ENCODE measurements around the gene RPL37A.

DNA sequence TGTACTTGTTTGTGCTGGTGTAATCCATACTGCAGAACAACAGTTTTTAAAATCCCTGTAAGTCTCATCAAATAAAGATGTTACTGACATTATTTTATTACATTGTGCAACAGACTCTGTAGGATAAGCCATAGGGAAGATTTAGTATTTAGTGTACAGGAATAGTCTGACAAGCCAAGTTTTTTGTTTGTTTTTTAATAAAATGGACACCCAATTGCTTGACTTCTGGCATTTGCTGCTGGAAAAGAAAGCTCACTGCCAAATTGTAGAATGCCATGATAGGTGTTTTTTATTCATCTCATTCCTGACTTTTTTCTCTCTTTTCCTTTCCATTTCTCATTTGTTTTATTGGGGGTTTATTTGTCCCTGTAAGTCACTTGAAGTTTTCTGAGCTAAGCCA, 48.3 kb upstream of the RPL37A start:
- TF ChIP-seq EZH2phosphoT487 (IDR thresholded peaks at IDR 0.05; ENCODE audit: low read length) = no peak
- TF ChIP-seq, protein P1, sequence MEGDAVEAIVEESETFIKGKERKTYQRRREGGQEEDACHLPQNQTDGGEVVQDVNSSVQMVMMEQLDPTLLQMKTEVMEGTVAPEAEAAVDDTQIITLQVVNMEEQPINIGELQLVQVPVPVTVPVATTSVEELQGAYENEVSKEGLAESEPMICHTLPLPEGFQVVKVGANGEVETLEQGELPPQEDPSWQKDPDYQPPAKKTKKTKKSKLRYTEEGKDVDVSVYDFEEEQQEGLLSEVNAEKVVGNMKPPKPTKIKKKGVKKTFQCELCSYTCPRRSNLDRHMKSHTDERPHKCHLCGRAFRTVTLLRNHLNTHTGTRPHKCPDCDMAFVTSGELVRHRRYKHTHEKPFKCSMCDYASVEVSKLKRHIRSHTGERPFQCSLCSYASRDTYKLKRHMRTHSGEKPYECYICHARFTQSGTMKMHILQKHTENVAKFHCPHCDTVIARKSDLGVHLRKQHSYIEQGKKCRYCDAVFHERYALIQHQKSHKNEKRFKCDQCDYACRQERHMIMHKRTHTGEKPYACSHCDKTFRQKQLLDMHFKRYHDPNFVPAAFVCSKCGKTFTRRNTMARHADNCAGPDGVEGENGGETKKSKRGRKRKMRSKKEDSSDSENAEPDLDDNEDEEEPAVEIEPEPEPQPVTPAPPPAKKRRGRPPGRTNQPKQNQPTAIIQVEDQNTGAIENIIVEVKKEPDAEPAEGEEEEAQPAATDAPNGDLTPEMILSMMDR (IDR thresholded peaks at IDR 0.05; ENCODE audit: low read length) = no peak
- no peak for TF ChIP-seq EZH2 (optimal IDR thresholded peaks at IDR 0.05; ENCODE audit: low read depth, low read length)

Measured in MM.1S (cell line).